Loucy (cell line): ENCODE data around the gene KIFC1.
A peak's percentile ranks its signal among the peaks of the same experiment; 100 is the strongest.

Experiments
- H2AFZ ChIP-seq: fragments of 200-600 bp; sonication (generic); 2 replicates; pipeline ENCODE4 v1.6.0; 2016; ENCODE audit warnings: antibody characterized with exemption, mild to moderate bottlenecking, low read length, moderate library complexity
- H3F3A ChIP-seq: fragments of 200-600 bp; 2 replicates; pipeline ENCODE4 v1.6.0; 2016; ENCODE audit warnings: antibody characterized with exemption, low read depth, mild to moderate bottlenecking
- H3K27me3 ChIP-seq: fragments of 200-600 bp; sonication (generic); 2 replicates; pipeline ENCODE4 v1.6.1; 2014; ENCODE audit warnings: low read length, mild to moderate bottlenecking; ENCODE audit not compliant: insufficient read depth, poor library complexity, severe bottlenecking
- H3K36me3 ChIP-seq: fragments of 200-600 bp; sonication (generic); 2 replicates; pipeline ENCODE4 v1.6.1; 2016; ENCODE audit warnings: low read length; ENCODE audit not compliant: insufficient read depth
- H3K4me1 ChIP-seq: fragments of 200-600 bp; sonication (generic); 2 replicates; pipeline ENCODE4 v1.5.1; 2014; ENCODE audit warnings: low read length, mild to moderate bottlenecking; ENCODE audit not compliant: insufficient read depth, poor library complexity, severe bottlenecking
- H3K4me2 ChIP-seq: fragments of 200-600 bp; sonication (generic); 2 replicates; pipeline ENCODE4 v1.6.0; 2014; ENCODE audit warnings: antibody characterized with exemption, low read length, low read depth, mild to moderate bottlenecking; ENCODE audit not compliant: poor library complexity, severe bottlenecking
- H3K4me3 ChIP-seq: fragments of 200-600 bp; sonication (generic); 2 replicates; pipeline ENCODE4 v1.5.1; 2014; ENCODE audit warnings: low read length, mild to moderate bottlenecking, mixed read lengths; ENCODE audit not compliant: poor library complexity, severe bottlenecking
- H3K79me2 ChIP-seq: fragments of 200-600 bp; sonication (generic); 2 replicates; pipeline ENCODE4 v1.6.1; 2014; ENCODE audit warnings: low read length; ENCODE audit not compliant: insufficient read depth
- H3K9ac ChIP-seq: fragments of 200-600 bp; sonication (generic); 2 replicates; pipeline ENCODE4 v1.6.0; 2014; ENCODE audit warnings: mild to moderate bottlenecking, low read depth, low read length, moderate library complexity; ENCODE audit not compliant: poor library complexity, severe bottlenecking
- H3K9me2 ChIP-seq: fragments of 200-600 bp; sonication (generic); replicated peaks from 2 replicates; pipeline ENCODE4 v1.6.1; 2016; ENCODE audit warnings: low read depth, low read length, mixed read lengths
- H3K9me3 ChIP-seq: fragments of 200-600 bp; sonication (generic); 2 replicates; pipeline ENCODE4 v1.6.1; 2014; ENCODE audit warnings: mild to moderate bottlenecking, antibody characterized with exemption, low read length, low read depth; ENCODE audit not compliant: insufficient read depth
- H4K20me1 ChIP-seq: fragments of 200-600 bp; sonication (generic); 2 replicates; pipeline ENCODE4 v1.6.0; 2014; ENCODE audit warnings: antibody characterized with exemption, low read length, mild to moderate bottlenecking; ENCODE audit not compliant: insufficient read depth, poor library complexity, severe bottlenecking
- CTCF ChIP-seq: fragments of 200-600 bp; sonication (generic); conservative IDR thresholded peaks from 2 replicates; pipeline ENCODE4 v1.5.1; 2014; ENCODE audit warnings: mild to moderate bottlenecking, antibody characterized with exemption, low read length
- EZH2phosphoT487 ChIP-seq: fragments of 200-600 bp; IDR thresholded peaks from 2 replicates; pipeline ENCODE4 v1.6.1; 2018; ENCODE audit warnings: antibody characterized with exemption, mild to moderate bottlenecking, moderate library complexity, borderline replicate concordance

The KIFC1 gene

DNA sequence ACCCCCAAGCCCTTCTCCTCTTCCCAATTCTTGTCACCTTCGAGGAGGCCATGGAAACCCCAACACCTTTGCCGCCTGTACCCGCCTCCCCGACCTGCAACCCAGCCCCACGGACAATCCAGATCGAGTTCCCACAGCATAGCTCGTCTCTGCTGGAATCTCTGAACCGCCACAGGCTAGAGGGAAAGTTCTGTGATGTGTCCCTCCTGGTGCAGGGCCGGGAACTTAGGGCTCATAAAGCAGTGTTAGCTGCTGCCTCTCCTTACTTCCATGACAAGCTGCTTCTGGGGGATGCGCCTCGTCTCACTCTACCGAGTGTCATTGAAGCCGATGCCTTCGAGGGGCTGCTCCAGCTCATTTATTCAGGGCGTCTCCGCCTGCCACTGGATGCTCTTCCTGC, 63.4 kb downstream of the KIFC1 start:
- peaks cover 10% of the 10 kb centered on the region for H3K4me1 ChIP-seq
- H4K20me1 ChIP-seq: no peaks in the 10 kb centered on the region
- no peaks in the 10 kb centered on the region for H3K36me3 ChIP-seq
- H3F3A ChIP-seq: no peaks in the 10 kb centered on the region
- H3K9ac ChIP-seq: peak overlapping the region; percentile 79
- peaks cover 15% of the 10 kb centered on the region for H3K79me2 ChIP-seq
- no peaks in the 10 kb centered on the region for H3K9me2 ChIP-seq
- H3K4me3 ChIP-seq: peak overlapping the region; percentile 94
- peak overlapping the region; percentile 87 for H3K4me2 ChIP-seq
- H2AFZ ChIP-seq: no peak overlapping the region
- H3K27me3 ChIP-seq: no peaks in the 10 kb centered on the region
- no peaks in the 10 kb centered on the region for H3K9me3 ChIP-seq
- no peak for TF ChIP-seq EZH2phosphoT487
- no peak for TF ChIP-seq CTCF

- peaks cover 15% of the 10 kb centered on the region for H3K79me2 ChIP-seq
- no peak overlapping the region for H3K4me2 ChIP-seq
- H3K4me1 ChIP-seq: peaks cover 10% of the 10 kb centered on the region
- H2AFZ ChIP-seq: no peak overlapping the region
- no peaks in the 10 kb centered on the region for H3K36me3 ChIP-seq
- no peaks in the 10 kb centered on the region for H3K9me2 ChIP-seq
- H3K4me3 ChIP-seq: no peak overlapping the region
- H4K20me1 ChIP-seq: no peaks in the 10 kb centered on the region
- H3K27me3 ChIP-seq: no peaks in the 10 kb centered on the region
- no peak overlapping the region for H3K9ac ChIP-seq
- no peaks in the 10 kb centered on the region for H3F3A ChIP-seq
- TF ChIP-seq EZH2phosphoT487 (no peak), CTCF (no peak)
- H3K9me3 ChIP-seq: no peaks in the 10 kb centered on the region
Measured at GRCh38 chr6:33456156-33456555, 64.5 kb downstream of the KIFC1 start.

GRCh38 chr6:33458676-33459075, 67.1 kb downstream of the KIFC1 start:
- no peaks in the 10 kb centered on the region for H3K27me3 ChIP-seq
- H3F3A ChIP-seq: no peaks in the 10 kb centered on the region
- no peaks in the 10 kb centered on the region for H3K9me3 ChIP-seq
- H3K9me2 ChIP-seq: no peaks in the 10 kb centered on the region
- no peak overlapping the region for H2AFZ ChIP-seq
- no peak overlapping the region for H3K9ac ChIP-seq
- no peak overlapping the region for H3K4me3 ChIP-seq
- H4K20me1 ChIP-seq: no peaks in the 10 kb centered on the region
- H3K4me1 ChIP-seq: peaks cover 10% of the 10 kb centered on the region
- TF ChIP-seq EZH2phosphoT487 (no peak), CTCF (no peak)
- no peak overlapping the region for H3K4me2 ChIP-seq
- H3K36me3 ChIP-seq: no peaks in the 10 kb centered on the region
- peaks cover 15% of the 10 kb centered on the region for H3K79me2 ChIP-seq
